Heart left ventricle (tissue), 16 donors: Measurements from ENCODE around the gene IFIT2. TPM values are rescaled to one million over a fixed set of nuclear protein-coding genes. Genes with fewer than 3 reads are reported as not detected.
A peak's percentile ranks its signal among the peaks of the same experiment; 100 is the strongest.

Experiments
- ATAC-seq, 4 donors: fragments of 200-7000 bp; cut with Tn5 transposase; one replicate each; pipeline ENCODE4 v1.9.1; 2020 to 2022; ENCODE audit warnings: moderate library complexity in 4 of 4, mild to moderate bottlenecking in 3 of 4, moderate number of reproducible peaks in 1 of 4
- DNase-seq, 5 donors: peaks; one replicate each; pipeline ENCODE4 v3.0.0-alpha.2; 2020
- H3K27ac ChIP-seq, 12 donors: fragments of 200-600 bp; sonication (generic) in 4 of 12; one replicate each; pipeline versions ENCODE4 v1.5.0 to v1.8.0; 2016 to 2022; ENCODE audit warnings: mild to moderate bottlenecking in 2 of 12
- H3K27me3 ChIP-seq, 9 donors: fragments of 200-600 bp; sonication (generic) in 2 of 9; one replicate each; pipeline versions ENCODE4 v1.5.1 to v1.8.0; 2016 to 2022; ENCODE audit warnings: mild to moderate bottlenecking in 3 of 9
- H3K36me3 ChIP-seq, 9 donors: fragments of 200-600 bp; sonication (generic) in 2 of 9; one replicate each; pipeline versions ENCODE4 v1.5.0 to v1.8.0; 2018 to 2022; ENCODE audit warnings: mild to moderate bottlenecking in 2 of 9
- H3K4me1 ChIP-seq, 12 donors: fragments of 200-600 bp; sonication (generic) in 4 of 12; one replicate each; pipeline versions ENCODE4 v1.5.0 to v1.8.0; 2016 to 2022; ENCODE audit warnings: mild to moderate bottlenecking in 3 of 12
- H3K4me3 ChIP-seq, 12 donors: fragments of 200-600 bp; sonication (generic) in 4 of 12; one replicate each; pipeline versions ENCODE4 v1.5.0 to v1.8.0; 2017 to 2022; ENCODE audit warnings: mild to moderate bottlenecking in 9 of 12, moderate library complexity in 4 of 12
- H3K9me3 ChIP-seq, 12 donors: fragments of 200-600 bp; sonication (generic) in 4 of 12; one replicate each; pipeline versions ENCODE4 v1.5.0 to v1.8.0; 2016 to 2022; ENCODE audit warnings: mild to moderate bottlenecking in 1 of 12
- POLR2A ChIP-seq, 2 donors: fragments of 450-650 bp; IDR thresholded peaks; one replicate each; pipeline ENCODE4 v1.6.1; 2017; ENCODE audit warnings: antibody characterized with exemption in 2 of 2, mild to moderate bottlenecking in 2 of 2, moderate library complexity in 2 of 2
- WGBS, 4 donors: extraction: QIAGEN DNeasy Blood & Tissue Kit in 2 of 4; methylation state at CpG; one replicate each; pipeline versions ENCODE4 v1.1.5 to v1.1.7; 2013 to 2018; 5-methylcytosine and 5-hydroxymethylcytosine counted together
- intact Hi-C, 10 donors: fragments of 100-400 bp; cut with DNase I; formaldehyde crosslinking; loops; one replicate each; pipeline versions ENCODE4 v1.11.1 to v1.14.2; 2022
- polyA plus RNA-seq, 2 donors: library from polyadenylated mRNA; stranded (reverse); fragments of 200-250 nt; gene quantifications; one replicate each; pipeline ENCODE4 v1.2.3, GENCODE V29; 2013
- total RNA-seq, 9 donors: library from RNA; depleted of rRNA in 2 of 9; stranded (reverse); fragments of >200 nt in 2 of 9; fragmentation: NEBNext Ultra II Directional in 3 of 9; extraction: Animal tissue kit (Norgen Biotek cat#: 25700) in 3 of 9; gene quantifications; one replicate each; pipeline versions ENCODE4 v1.1.0 to v1.2.4, GENCODE V29; 2016 to 2023
- TF ChIP-seq, protein P1 (sequence below), 12 donors: fragments of 200-600 bp; sonication (generic) in 4 of 12; IDR thresholded peaks; one replicate each; pipeline versions ENCODE4 v1.5.0 to v1.8.0; 2018 to 2022; ENCODE audit warnings: antibody characterized with exemption in 12 of 12, mild to moderate bottlenecking in 5 of 12
- donor health status: ischemic (EF 13 %, LVEDD 7.1; RV severe dilation, severe dysfunction).
- donor health status: healthy with polysubstance abuse.
- donor health status: DM: no; HTN: yes; CAD: no.
- donor health status: DM: no; HTN: no; CAD: no.
- donor health status: ischemic (EF 25% LVEDD 6.9; RV normal size, moderate dysfunction).
- donor health status: ischemic (EF 25% LVEDD 5.7; RV mildly dilated, moderate dysfunction).
- donor health status: healthy.
- donor health status: DM: yes; HTN: yes; CAD: no.
- donor health status: ischemic (EF 35%, LVEDD 5.7; RV mildly dilated, moderate dysfunction).
- donor health status: nonischemic (EF 11% LVEDD 7.7; RV severe dilation, severe dysfunction).
- donor health status: DM: yes; HTN: yes; CAD: no.
- donor health status: PGD.
- donor health status: ischemic (EF 29% LVEDD 5.4; RV normal size, mild dysfunction).
- donor health status: nonischemic (EF 23%, LVEDD 6.1; RV moderate dilation, normal function).

The IFIT2 gene
- total and polyA plus RNA-seq, 11 donors = 2.1 to 30.2 (median 3.6) TPM

DNA sequence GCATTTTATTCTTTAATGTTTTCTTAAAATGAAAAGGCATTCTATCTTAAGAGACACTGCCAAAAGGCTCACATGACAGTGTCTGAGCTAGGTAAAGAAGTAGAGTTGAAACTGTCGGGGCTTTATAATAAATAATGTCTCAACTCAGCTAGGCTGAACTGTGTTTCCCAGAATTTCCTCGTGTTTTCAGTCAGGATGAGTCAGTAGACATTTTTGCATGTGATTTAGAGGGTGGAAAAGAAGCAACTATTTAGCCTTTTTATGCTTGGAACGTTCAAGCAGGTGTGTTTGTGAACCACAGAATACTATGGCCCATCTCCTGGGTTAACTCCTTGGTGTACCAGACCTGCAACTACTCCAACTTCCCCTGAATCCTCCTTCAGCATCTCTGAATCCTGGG, 26.9 kb upstream of the IFIT2 start:
- Histone ChIP-seq H3K4me3 (no peak overlapping the region), H3K27ac (no peak overlapping the region), H3K4me1 (peaks cover 4 to 40% (median 25%) of the 10 kb centered on the region in 12 donors), H3K27me3 (no peaks in the 10 kb centered on the region), H3K9me3 (no peaks in the 10 kb centered on the region), H3K36me3 (no peaks in the 10 kb centered on the region)
- WGBS, 4 donors = 51 to 73% (median 59%) methylated on average over 3 of the region's 3 CpGs
- intact Hi-C loops = loop anchor here in 1 of 10 donors (5.0 kb wide), 1 partner anchor 37 kb away; no protein-coding TSS in a partner anchor
- ATAC-seq (no peak), DNase-seq (no peak)
- no peak for TF ChIP-seq POLR2A (IDR thresholded peaks at IDR 0.05)
- TF ChIP-seq, protein P1, sequence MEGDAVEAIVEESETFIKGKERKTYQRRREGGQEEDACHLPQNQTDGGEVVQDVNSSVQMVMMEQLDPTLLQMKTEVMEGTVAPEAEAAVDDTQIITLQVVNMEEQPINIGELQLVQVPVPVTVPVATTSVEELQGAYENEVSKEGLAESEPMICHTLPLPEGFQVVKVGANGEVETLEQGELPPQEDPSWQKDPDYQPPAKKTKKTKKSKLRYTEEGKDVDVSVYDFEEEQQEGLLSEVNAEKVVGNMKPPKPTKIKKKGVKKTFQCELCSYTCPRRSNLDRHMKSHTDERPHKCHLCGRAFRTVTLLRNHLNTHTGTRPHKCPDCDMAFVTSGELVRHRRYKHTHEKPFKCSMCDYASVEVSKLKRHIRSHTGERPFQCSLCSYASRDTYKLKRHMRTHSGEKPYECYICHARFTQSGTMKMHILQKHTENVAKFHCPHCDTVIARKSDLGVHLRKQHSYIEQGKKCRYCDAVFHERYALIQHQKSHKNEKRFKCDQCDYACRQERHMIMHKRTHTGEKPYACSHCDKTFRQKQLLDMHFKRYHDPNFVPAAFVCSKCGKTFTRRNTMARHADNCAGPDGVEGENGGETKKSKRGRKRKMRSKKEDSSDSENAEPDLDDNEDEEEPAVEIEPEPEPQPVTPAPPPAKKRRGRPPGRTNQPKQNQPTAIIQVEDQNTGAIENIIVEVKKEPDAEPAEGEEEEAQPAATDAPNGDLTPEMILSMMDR (IDR thresholded peaks at IDR 0.05) = no peak

DNA sequence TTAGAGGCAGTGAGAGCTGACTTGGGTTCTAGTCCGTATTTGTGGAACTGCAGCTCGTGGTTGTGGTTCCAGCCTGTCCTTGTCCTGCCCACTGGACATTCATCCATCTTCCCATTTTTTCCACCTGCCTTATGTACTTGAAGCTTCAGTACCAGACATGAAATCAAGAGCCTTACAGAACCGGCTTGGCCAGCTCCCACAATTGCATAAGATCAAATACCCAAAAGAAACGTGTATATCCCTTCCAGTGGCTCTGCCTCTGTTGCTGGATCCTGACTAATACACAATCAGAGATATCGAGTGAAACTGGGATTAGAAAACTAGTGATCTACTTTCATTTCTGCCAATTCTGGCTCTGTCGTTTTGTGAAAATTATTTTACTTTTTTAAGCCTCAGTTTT, 26.5 kb upstream of the IFIT2 start:
- H3K4me1 ChIP-seq = peaks cover 4 to 43% (median 28%) of the 10 kb centered on the region in 12 donors
- H3K4me3 ChIP-seq = no peak overlapping the region
- TF ChIP-seq POLR2A (IDR thresholded peaks at IDR 0.05) = no peak
- TF ChIP-seq, protein P1 (IDR thresholded peaks at IDR 0.05) = no peak
- WGBS, 4 donors = 78 to 84% (median 81%) methylated on average over 6 of the region's 6 CpGs
- no peak for ATAC-seq
- no peaks in the 10 kb centered on the region for H3K27me3 ChIP-seq
- H3K9me3 ChIP-seq = no peaks in the 10 kb centered on the region
- no peak overlapping the region for H3K27ac ChIP-seq
- H3K36me3 ChIP-seq = no peaks in the 10 kb centered on the region
- DNase-seq = no peak
- intact Hi-C loops = no loop called here

DNA sequence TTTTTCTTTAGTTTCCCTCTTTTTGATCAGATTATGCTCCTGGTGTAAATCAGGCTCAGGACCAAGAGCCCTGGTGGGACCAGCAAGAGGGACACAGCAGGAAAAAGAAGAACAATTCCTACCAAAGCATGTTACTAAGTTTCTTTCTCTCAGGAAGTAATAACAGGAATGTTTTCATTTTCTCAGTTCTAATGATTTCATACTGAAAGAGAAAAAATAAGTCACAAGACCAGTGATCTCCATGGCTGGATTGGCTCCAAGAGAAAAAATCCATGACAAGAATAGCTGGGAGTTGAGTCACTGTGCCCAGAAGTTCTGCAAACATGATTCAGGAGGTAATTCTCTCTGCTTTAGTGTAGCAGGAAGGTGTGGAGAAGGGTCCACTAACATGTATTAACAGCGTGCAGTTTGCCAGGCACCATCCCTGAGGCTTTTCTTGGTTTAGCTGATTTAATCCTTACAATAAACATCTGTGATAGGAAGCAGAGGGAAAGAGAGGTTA, 23.8 kb upstream of the IFIT2 start:
- H3K9me3 ChIP-seq = no peaks in the 10 kb centered on the region
- H3K27me3 ChIP-seq = no peaks in the 10 kb centered on the region
- H3K36me3 ChIP-seq = no peaks in the 10 kb centered on the region
- WGBS, 4 donors = 10 to 30% (median 13%) methylated on average over 1 of the region's 1 CpG
- H3K4me3 ChIP-seq = no peak overlapping the region
- DNase-seq (peak in 3 of 5 donors; percentile 46 to 69 (median 49)), ATAC-seq (peak; percentile 37 to 86 (median 76))
- TF ChIP-seq, protein P1 (IDR thresholded peaks at IDR 0.05) = no peak
- no peak for TF ChIP-seq POLR2A (IDR thresholded peaks at IDR 0.05)
- H3K27ac ChIP-seq = peak overlapping the region; percentile 34 to 86 (median 76)
- peaks cover 4 to 54% (median 30%) of the 10 kb centered on the region in 12 donors for H3K4me1 ChIP-seq
- intact Hi-C loops = no loop called here

DNA sequence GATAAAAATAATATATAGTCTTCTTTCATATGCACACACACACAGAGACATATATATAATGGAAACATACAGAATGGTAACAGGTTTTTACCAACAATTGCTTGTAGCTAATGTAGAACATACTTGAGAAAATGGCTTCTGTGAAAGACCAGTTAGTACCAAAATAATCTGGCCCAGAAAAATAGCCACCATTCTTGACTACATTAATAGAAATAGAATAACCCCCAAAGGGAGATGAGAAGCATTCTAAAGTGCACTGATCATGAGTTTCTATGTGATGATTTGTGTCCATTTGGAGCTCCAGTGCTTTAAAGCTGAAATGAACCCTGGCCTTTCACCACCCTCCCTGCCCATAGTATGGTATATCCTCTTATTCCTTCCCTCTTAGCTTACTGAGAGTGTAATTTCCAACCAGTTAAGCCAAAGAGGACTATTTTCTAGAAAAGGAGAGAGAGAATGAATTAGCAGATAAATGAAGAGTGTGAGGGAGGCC, 22.9 kb upstream of the IFIT2 start:
- intact Hi-C loops = no loop called here
- ATAC-seq = no peak
- no peak for TF ChIP-seq POLR2A (IDR thresholded peaks at IDR 0.05)
- TF ChIP-seq, protein P1 (IDR thresholded peaks at IDR 0.05) = no peak
- no peaks in the 10 kb centered on the region for H3K36me3 ChIP-seq
- H3K4me1 ChIP-seq = peaks cover 4 to 63% (median 38%) of the 10 kb centered on the region in 12 donors
- DNase-seq = no peak
- H3K27me3 ChIP-seq = no peaks in the 10 kb centered on the region
- no peak overlapping the region for H3K4me3 ChIP-seq
- H3K9me3 ChIP-seq = no peaks in the 10 kb centered on the region
- peak overlapping the region in 11 of 12 donors; percentile 1 to 84 (median 70) for H3K27ac ChIP-seq
